ENCODE results near the gene SH3RF1.

GRCh38 chr4:169293343-169294176 is 22.8 kb upstream of the SH3RF1 start:
- TF ChIP-seq, protein P1, sequence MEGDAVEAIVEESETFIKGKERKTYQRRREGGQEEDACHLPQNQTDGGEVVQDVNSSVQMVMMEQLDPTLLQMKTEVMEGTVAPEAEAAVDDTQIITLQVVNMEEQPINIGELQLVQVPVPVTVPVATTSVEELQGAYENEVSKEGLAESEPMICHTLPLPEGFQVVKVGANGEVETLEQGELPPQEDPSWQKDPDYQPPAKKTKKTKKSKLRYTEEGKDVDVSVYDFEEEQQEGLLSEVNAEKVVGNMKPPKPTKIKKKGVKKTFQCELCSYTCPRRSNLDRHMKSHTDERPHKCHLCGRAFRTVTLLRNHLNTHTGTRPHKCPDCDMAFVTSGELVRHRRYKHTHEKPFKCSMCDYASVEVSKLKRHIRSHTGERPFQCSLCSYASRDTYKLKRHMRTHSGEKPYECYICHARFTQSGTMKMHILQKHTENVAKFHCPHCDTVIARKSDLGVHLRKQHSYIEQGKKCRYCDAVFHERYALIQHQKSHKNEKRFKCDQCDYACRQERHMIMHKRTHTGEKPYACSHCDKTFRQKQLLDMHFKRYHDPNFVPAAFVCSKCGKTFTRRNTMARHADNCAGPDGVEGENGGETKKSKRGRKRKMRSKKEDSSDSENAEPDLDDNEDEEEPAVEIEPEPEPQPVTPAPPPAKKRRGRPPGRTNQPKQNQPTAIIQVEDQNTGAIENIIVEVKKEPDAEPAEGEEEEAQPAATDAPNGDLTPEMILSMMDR (conservative IDR thresholded peaks at IDR 0.05 in 1 of 2, IDR thresholded peaks at IDR 0.05 in 1 of 2; ENCODE audit: extremely low read depth in 1 of 2, insufficient read depth in 1 of 2, low read depth in 1 of 2, low read length in 2 of 2), result no peak
- TF ChIP-seq EZH2 (IDR thresholded peaks at IDR 0.05; ENCODE audit: borderline replicate concordance, low read length), result no peak
